ENCODE results near the gene HSD17B10.

HSD17B10 gene

DNA sequence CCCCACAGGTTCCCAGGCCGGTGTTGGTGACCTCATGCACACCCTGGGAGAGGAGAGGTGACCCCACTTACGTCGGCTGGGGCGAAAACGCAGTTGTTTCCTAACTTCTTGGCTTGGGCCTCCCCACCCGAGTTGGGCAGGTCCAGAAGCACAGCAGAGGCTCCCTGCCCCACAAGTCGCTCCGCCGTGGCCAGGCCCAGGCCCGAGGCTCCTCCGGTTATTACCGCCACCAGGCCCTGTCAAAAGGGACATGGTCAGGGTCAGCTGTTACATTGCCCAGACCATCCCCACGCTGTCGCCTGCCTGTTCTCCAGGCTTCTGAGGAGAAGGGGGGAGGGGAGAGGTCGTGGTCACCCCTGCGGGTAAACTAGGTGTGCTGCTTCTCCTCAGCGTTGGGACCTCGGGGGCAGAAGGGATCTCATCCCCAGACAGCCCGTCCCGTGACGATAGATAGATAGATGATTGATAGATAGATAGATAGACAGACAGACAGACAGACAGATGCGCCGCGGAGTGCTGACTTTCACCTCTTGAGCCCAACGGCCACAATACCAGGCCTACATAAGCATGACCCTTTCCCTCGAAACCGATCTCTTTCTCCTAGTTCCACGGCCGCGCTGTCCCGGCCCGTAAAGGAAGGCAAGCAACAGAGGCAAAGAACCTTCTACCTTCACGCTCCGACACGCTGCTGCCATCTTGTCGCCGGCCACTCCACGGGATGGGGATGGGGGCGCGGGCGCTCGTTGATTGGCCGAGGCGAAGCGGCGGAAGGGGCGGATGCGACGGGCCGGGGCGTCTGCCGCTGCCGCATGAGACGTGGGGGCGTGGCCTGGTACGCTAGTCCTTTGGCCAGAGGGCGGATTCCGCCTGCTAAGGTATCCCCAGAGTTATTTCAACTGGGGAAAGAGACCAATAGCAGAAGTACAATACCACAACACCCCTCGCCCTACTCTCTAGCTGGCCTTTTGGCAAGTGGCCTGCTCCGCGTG, at the start of gene HSD17B10:
HSD17B10 (minus strand) TSS at position 720 of the 989 bp plus-strand sequence; CDS start at position 695, 25 bp downstream.
- DNase-seq (ENCODE audit: extremely low read depth, low read depth) = peak; percentile 16
- TF ChIP-seq, protein P1, sequence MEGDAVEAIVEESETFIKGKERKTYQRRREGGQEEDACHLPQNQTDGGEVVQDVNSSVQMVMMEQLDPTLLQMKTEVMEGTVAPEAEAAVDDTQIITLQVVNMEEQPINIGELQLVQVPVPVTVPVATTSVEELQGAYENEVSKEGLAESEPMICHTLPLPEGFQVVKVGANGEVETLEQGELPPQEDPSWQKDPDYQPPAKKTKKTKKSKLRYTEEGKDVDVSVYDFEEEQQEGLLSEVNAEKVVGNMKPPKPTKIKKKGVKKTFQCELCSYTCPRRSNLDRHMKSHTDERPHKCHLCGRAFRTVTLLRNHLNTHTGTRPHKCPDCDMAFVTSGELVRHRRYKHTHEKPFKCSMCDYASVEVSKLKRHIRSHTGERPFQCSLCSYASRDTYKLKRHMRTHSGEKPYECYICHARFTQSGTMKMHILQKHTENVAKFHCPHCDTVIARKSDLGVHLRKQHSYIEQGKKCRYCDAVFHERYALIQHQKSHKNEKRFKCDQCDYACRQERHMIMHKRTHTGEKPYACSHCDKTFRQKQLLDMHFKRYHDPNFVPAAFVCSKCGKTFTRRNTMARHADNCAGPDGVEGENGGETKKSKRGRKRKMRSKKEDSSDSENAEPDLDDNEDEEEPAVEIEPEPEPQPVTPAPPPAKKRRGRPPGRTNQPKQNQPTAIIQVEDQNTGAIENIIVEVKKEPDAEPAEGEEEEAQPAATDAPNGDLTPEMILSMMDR (IDR thresholded peaks at IDR 0.05; ENCODE audit: low read depth, low read length) = no peak

DNA sequence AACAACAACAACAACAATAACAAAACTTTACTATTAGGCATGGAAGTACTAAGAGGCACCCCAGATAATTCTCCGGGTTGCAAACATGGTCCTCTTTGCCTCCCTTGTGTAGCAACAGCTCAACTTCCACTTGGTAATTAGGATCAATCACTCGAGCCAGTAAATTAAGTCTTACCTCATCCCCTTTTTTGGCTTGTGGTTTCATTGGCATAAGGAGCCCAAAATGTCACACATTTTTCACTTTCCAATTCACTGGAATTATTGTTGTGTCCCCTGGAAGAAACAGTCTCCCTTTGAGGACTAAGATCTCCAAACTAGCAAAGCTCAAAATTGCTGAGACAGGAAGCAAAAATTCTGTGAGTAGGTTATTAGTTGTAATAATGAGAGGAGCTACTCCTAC, 49.2 kb upstream of the HSD17B10 start:
- TF ChIP-seq, protein P1 (IDR thresholded peaks at IDR 0.05; ENCODE audit: low read depth, low read length) = no peak
- DNase-seq (ENCODE audit: extremely low read depth, low read depth) = no peak

DNA sequence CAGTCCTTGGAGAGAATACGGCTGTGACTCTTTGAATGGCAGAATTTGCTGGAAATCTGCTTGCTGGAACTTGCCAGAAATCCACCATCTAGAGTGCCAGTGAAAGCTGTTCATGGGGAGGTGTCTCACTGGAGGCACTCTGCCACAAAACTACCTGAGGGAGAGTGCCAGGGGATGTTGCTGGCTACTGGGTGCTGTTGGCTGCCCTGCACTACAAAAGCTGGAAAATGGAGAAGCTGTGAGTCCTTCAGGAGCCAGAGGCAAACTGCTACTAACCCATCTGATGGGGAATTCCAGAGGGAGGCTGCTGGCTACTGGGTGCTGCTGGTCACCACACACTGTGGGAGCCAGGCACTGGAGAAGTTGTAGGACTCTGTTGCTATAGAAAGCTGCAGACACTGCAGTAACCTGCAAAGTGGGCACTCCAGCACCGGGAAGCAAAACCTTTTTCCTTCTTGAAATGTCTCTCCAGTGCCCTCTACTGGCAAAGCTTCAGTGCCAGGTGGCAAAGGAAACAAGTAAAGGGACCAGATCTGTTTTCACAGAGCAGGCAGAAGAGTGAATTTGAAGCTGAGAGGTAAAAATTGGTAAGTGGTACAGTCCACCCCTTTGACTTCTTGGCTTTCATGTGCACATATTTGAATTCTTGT, 47.8 kb upstream of the HSD17B10 start:
- TF ChIP-seq, protein P1 (IDR thresholded peaks at IDR 0.05; ENCODE audit: low read depth, low read length) = peak; percentile 91
- peak; percentile 28 for DNase-seq (ENCODE audit: extremely low read depth, low read depth)

DNA sequence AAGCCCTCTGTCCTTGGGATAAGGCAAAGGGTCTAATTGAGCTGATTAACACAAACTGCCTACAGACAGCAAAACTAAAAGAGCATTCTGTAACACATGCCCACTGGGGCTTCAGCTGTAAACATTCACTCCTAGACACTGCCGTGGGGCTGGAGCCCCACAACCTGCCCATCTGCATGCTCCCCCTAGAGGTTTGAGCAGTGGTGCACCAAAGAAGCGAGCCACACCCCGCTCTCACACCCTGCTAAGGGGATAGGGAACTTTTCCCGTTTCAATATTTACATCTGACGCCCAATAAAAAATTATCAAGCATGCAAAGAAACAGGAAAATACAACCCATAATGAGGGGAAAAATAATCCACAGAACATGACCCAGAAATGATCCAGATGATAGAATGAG, 46.9 kb upstream of the HSD17B10 start:
- no peak for DNase-seq (ENCODE audit: extremely low read depth, low read depth)
- TF ChIP-seq, protein P1 (IDR thresholded peaks at IDR 0.05; ENCODE audit: low read depth, low read length) = peak; percentile 37

DNA sequence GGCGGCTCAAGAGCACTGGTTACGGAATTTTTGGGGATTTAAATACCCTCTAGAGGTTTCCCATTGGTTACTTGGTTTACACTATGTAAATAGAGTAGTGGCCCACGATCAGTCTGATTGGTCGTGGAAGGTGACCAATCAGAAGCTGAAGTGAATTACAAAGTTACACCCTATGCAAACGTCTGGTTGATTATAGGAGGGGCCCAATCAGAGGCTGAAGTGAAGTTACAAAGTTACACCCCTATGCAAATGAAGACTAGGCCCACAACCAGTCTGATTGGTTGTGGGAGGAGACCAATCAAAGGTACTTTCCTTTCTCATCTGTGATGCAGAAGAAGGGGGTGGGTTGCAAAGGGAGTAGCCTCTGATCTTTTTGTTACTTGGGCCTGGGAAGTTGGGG, 45.1 kb upstream of the HSD17B10 start:
- TF ChIP-seq, protein P1 (IDR thresholded peaks at IDR 0.05; ENCODE audit: low read depth, low read length) = no peak
- no peak for DNase-seq (ENCODE audit: extremely low read depth, low read depth)

DNA sequence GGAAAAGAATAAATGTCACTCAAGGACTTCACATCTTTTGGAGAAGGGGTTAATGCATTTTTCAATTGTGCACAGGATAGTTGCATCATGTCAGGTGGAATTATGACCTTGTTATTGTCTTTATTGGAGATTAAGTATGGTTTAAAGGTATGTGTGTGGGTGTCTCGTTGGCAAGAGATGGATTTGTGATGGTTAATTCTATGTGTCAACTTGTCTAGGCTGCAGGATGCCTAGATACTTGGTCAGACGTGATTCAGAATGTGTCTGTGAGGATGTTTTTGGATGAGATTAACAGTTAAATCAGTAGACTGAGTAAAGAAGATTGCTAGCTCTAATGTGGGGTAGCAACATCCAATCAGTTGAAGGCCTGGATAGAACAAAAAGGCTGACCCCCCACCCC, 42.2 kb upstream of the HSD17B10 start:
- DNase-seq (ENCODE audit: extremely low read depth, low read depth) = no peak
- TF ChIP-seq, protein P1 (IDR thresholded peaks at IDR 0.05; ENCODE audit: low read depth, low read length) = no peak

DNA sequence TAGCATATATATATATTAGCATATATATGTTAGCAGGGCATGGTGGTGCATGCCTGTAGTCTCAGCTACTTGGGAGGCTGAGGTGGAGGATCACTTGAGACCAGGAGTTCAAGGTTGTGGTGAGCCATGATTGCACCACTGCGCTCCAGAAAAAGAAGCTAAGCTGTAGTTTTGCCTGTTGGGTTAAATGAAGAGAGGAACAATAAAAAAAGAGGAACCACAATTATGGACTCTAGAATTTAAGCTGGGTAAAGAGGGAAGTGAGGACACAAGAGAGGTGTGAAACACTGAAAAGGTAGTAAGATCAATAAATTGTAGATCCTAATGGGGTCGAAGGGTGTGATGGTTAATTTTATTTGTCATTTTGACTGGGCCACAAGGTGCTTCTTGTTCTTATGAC, 40.5 kb upstream of the HSD17B10 start:
- DNase-seq (ENCODE audit: extremely low read depth, low read depth) = no peak
- TF ChIP-seq, protein P1 (IDR thresholded peaks at IDR 0.05; ENCODE audit: low read depth, low read length) = no peak

Data from AG09319 (cell line).